GM12865 (cell line): ENCODE data around the gene ILF2.
A peak's percentile ranks its signal among the peaks of the same experiment; 100 is the strongest.

ENCODE experiments used
- DNase-seq: peaks from one replicate; pipeline ENCODE4 v3.0.0; 2010; ENCODE audit warnings: low read depth
- H3K4me3 ChIP-seq: 2 replicates; pipeline ENCODE4 v1.5.1; 2011; ENCODE audit warnings: mild to moderate bottlenecking, low read depth, low read length, control low read depth
- CTCF ChIP-seq: IDR thresholded peaks from 2 replicates; pipeline ENCODE4 v1.5.1; 2011; ENCODE audit warnings: low read length, control low read depth, low read depth, inconsistent platforms; ENCODE audit not compliant: insufficient read depth; ENCODE audit errors: missing control alignments

ILF2 gene

GRCh38 chr1:153679337-153680119, 8.7 kb upstream of the ILF2 start:
- peak overlapping the region; percentile 2; the same call in 1 of the 2 replicates for H3K4me3 ChIP-seq
- DNase-seq: no peak

GRCh38 chr1:153678519-153679336, 7.9 kb upstream of the ILF2 start, which contains the start of gene NPR1:
TSS of gene NPR1 (plus strand) at chr1:153678688. CDS start at chr1:153679109, 421 bp downstream.
- H3K4me3 ChIP-seq: peak within 1 kb of the TSS; percentile 2
- peak; percentile 19 for DNase-seq
- TF ChIP-seq CTCF: no peak

More at GRCh38 chr1:153679337-153680119, 8.7 kb upstream of the ILF2 start:
- TF ChIP-seq CTCF: no peak

- TF ChIP-seq CTCF: peak; percentile 94
- DNase-seq: peak; percentile 70
- H3K4me3 ChIP-seq: peak overlapping the region; percentile 2
These were observed 7.1 kb upstream of the ILF2 start for GRCh38 chr1:153677718-153678518.

- no peak overlapping the region for H3K4me3 ChIP-seq
- no peak for DNase-seq
- TF ChIP-seq CTCF: no peak
These were observed 2.7 kb upstream of the ILF2 start for GRCh38 chr1:153673511-153673910.

- TF ChIP-seq CTCF: peak; percentile 4
- H3K4me3 ChIP-seq: peak overlapping the region; percentile 92
- DNase-seq: peak; percentile 60
These were observed 998 bp upstream of the ILF2 start for GRCh38 chr1:153671628-153672353.
